ENCODE results near the gene MRPL27.

DNA sequence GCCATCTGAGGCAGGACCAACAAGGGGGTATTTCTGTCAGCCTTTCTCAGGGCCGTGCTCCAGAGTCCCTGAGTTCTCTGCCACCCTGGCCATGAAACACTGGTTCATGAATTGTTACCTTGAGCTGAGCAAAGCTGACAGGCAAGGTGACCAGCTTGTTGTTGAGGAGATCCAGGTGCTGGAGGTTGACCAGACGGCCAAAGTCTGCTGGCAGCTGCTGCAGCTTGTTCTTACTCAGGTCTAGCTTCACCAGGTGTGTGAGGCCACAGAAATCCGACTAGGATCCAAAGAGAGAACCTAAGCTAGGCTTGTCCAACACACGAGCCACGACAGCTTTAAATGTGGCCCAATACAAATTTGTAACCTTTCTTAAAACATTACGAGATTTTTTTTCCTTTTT is 19.6 kb upstream of the MRPL27 start:
- TF ChIP-seq, protein P1, sequence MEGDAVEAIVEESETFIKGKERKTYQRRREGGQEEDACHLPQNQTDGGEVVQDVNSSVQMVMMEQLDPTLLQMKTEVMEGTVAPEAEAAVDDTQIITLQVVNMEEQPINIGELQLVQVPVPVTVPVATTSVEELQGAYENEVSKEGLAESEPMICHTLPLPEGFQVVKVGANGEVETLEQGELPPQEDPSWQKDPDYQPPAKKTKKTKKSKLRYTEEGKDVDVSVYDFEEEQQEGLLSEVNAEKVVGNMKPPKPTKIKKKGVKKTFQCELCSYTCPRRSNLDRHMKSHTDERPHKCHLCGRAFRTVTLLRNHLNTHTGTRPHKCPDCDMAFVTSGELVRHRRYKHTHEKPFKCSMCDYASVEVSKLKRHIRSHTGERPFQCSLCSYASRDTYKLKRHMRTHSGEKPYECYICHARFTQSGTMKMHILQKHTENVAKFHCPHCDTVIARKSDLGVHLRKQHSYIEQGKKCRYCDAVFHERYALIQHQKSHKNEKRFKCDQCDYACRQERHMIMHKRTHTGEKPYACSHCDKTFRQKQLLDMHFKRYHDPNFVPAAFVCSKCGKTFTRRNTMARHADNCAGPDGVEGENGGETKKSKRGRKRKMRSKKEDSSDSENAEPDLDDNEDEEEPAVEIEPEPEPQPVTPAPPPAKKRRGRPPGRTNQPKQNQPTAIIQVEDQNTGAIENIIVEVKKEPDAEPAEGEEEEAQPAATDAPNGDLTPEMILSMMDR (IDR thresholded peaks at IDR 0.05), result no peak
- TF ChIP-seq POLR2A (IDR thresholded peaks at IDR 0.05), result no peak

All from Peyer's patch (tissue), 4 donors.